H1 (cell line): ENCODE results near the gene TNS1. TPM values are rescaled to one million over a fixed set of nuclear protein-coding genes. Genes with fewer than 3 reads are reported as not detected.

Experiments used
- CTCF ChIA-PET: fragments of 300-600 bp; sonication (Branson Sonifier 250); formaldehyde crosslinking; loops from one replicate; lab custom pipeline; 2021; ENCODE audit not compliant: partially characterized antibody; lab: Charles Lee
- POLR2A ChIA-PET: fragments of 300-600 bp; sonication (Branson Sonifier 250); formaldehyde crosslinking; loops from one replicate; lab custom pipeline; 2021; ENCODE audit warnings: inconsistent platforms; ENCODE audit not compliant: partially characterized antibody; lab: Charles Lee
- DNase-seq, 2 experiments: peaks; one replicate each; pipeline versions ENCODE4 v3.0.0 to v3.0.0-alpha.2; 2010 to 2022; ENCODE audit warnings: low spot score in 2 of 2, low read depth in 1 of 2, mixed read lengths in 1 of 2
- FAIRE-seq: peaks from 2 replicates; lab custom pipeline; 2011; peaks lifted over from hg19 to GRCh38; lab: Jason Lieb, UNC
- H2AFZ ChIP-seq: 2 replicates; pipeline ENCODE4 v1.8.1; 2012; ENCODE audit warnings: low read length, inconsistent platforms
- H2AK5ac ChIP-seq: 2 replicates; pipeline ENCODE4 v1.6.1; 2013; ENCODE audit warnings: low read depth, low read length
- H2BK120ac ChIP-seq: replicated peaks from 2 replicates; pipeline ENCODE3; 2013; ENCODE audit warnings: low read depth, low read length, inconsistent platforms
- H2BK12ac ChIP-seq: 2 replicates; pipeline ENCODE4 v1.6.1; 2013; ENCODE audit warnings: low read depth, low read length
- H2BK15ac ChIP-seq: 2 replicates; pipeline ENCODE4 v1.6.1; 2013; ENCODE audit warnings: low read length
- H2BK20ac ChIP-seq: 2 replicates; pipeline ENCODE4 v1.6.1; 2013; ENCODE audit warnings: low read length
- H2BK5ac ChIP-seq: 2 replicates; pipeline ENCODE4 v1.6.1; 2013; ENCODE audit warnings: low read depth, low read length
- H3K14ac ChIP-seq: 2 replicates; pipeline ENCODE4 v1.6.1; 2013; ENCODE audit warnings: inconsistent platforms; ENCODE audit not compliant: insufficient read length
- H3K18ac ChIP-seq: 2 replicates; pipeline ENCODE4 v1.6.1; 2013; ENCODE audit warnings: low read length; ENCODE audit errors: extremely low read depth
- H3K23ac ChIP-seq: 2 replicates; pipeline ENCODE4 v1.6.1; 2013; ENCODE audit warnings: inconsistent platforms; ENCODE audit not compliant: insufficient read length
- H3K23me2 ChIP-seq: 2 replicates; pipeline ENCODE4 v1.6.1; 2013; ENCODE audit warnings: low read depth, low read length
- H3K27ac ChIP-seq: 2 replicates; pipeline ENCODE4 v1.6.1; 2011; ENCODE audit warnings: low read depth, low read length, inconsistent platforms
- H3K27me3 ChIP-seq, 4 experiments: replicated peaks in 1 of 4; 1 replicate in 1 of 4; 2 replicates in 3 of 4; pipeline versions ENCODE4 v1.6.1 to v1.8.1; 2011 to 2013; ENCODE audit warnings: low read length in 3 of 4, mild to moderate bottlenecking in 3 of 4, inconsistent platforms in 2 of 4, mixed read lengths in 2 of 4, moderate library complexity in 1 of 4; ENCODE audit not compliant: control insufficient read depth in 3 of 4, insufficient read depth in 3 of 4; ENCODE audit errors: extremely low read depth in 1 of 4
- H3K36me3 ChIP-seq, 4 experiments: 2 replicates each; pipeline versions ENCODE4 v1.6.1 to v1.8.1; 2011 to 2013; ENCODE audit warnings: mild to moderate bottlenecking in 4 of 4, low read length in 3 of 4, moderate library complexity in 2 of 4, control low read depth in 1 of 4, inconsistent platforms in 1 of 4; ENCODE audit not compliant: insufficient read depth in 4 of 4, control insufficient read depth in 2 of 4
- H3K4ac ChIP-seq: replicated peaks from 2 replicates; pipeline ENCODE3; 2013; ENCODE audit warnings: low read length, low read depth, mixed read lengths, inconsistent platforms; ENCODE audit not compliant: insufficient read length
- H3K4me1 ChIP-seq, 4 experiments: replicated peaks in 1 of 4; 1 replicate in 1 of 4; 2 replicates in 3 of 4; pipeline versions ENCODE4 v1.6.1 to v1.8.1; 2011 to 2013; ENCODE audit warnings: low read length in 3 of 4, inconsistent platforms in 2 of 4, mixed read lengths in 1 of 4; ENCODE audit not compliant: insufficient read depth in 4 of 4, control insufficient read depth in 3 of 4
- H3K4me2 ChIP-seq, 2 experiments: 2 replicates each; pipeline versions ENCODE4 v1.6.1 to v1.8.1; 2011 to 2013; ENCODE audit warnings: low read depth in 2 of 2, low read length in 2 of 2, control low read depth in 1 of 2, inconsistent platforms in 1 of 2, mild to moderate bottlenecking in 1 of 2; ENCODE audit not compliant: insufficient read depth in 1 of 2
- H3K4me3 ChIP-seq, 4 experiments: fragments of 200-600, 300-600 bp in 1 of 4; sonication (generic), shearing (Covaris generic), sonication (Bioruptor Twin) in 1 of 4; 2 replicates each; pipeline versions ENCODE4 v1.5.1 to v1.8.1; 2011 to 2016; ENCODE audit warnings: low read length in 4 of 4, low read depth in 3 of 4, control low read depth in 2 of 4, inconsistent platforms in 2 of 4, mild to moderate bottlenecking in 2 of 4, mixed read lengths in 1 of 4, moderate library complexity in 1 of 4; ENCODE audit not compliant: insufficient read depth in 2 of 4; ENCODE audit errors: extremely low read depth in 1 of 4
- H3K56ac ChIP-seq: replicated peaks from 2 replicates; pipeline ENCODE3; 2013; ENCODE audit warnings: low read depth, mild to moderate bottlenecking, mixed read lengths, low read length, inconsistent platforms; ENCODE audit not compliant: insufficient read length
- H3K79me1 ChIP-seq: 2 replicates; pipeline ENCODE4 v1.6.1; 2013; ENCODE audit warnings: low read depth, low read length, control low read depth
- H3K79me2 ChIP-seq, 2 experiments: 2 replicates each; pipeline versions ENCODE4 v1.6.1 to v1.8.1; 2012 to 2013; ENCODE audit warnings: low read length in 2 of 2, mild to moderate bottlenecking in 2 of 2, inconsistent platforms in 1 of 2; ENCODE audit not compliant: insufficient read depth in 2 of 2, control insufficient read depth in 1 of 2
- H3K9ac ChIP-seq, 4 experiments: replicated peaks in 1 of 4; 1 replicate in 1 of 4; 2 replicates in 3 of 4; pipeline versions ENCODE4 v1.6.1 to v1.8.1; 2011 to 2013; ENCODE audit warnings: low read depth in 3 of 4, low read length in 3 of 4, control low read depth in 2 of 4, mild to moderate bottlenecking in 2 of 4, moderate library complexity in 2 of 4, inconsistent platforms in 1 of 4; ENCODE audit errors: extremely low read depth in 1 of 4
- H3K9me3 ChIP-seq, 2 experiments: 2 replicates each; pipeline versions ENCODE4 v1.6.1 to v1.8.1; 2012 to 2013; ENCODE audit warnings: mild to moderate bottlenecking in 2 of 2, moderate library complexity in 2 of 2, control low read depth in 1 of 2, inconsistent platforms in 1 of 2, low read depth in 1 of 2, low read length in 1 of 2, mixed read lengths in 1 of 2; ENCODE audit not compliant: insufficient read depth in 2 of 2
- H4K20me1 ChIP-seq, 2 experiments: replicated peaks in 1 of 2; 2 replicates each; pipeline versions ENCODE3 to v1.8.1; 2011 to 2013; ENCODE audit warnings: inconsistent platforms in 2 of 2, low read length in 2 of 2, mild to moderate bottlenecking in 1 of 2; ENCODE audit not compliant: insufficient read depth in 2 of 2, control insufficient read depth in 1 of 2
- H4K5ac ChIP-seq: 2 replicates; pipeline ENCODE4 v1.6.1; 2013; ENCODE audit warnings: low read length, low read depth, mixed read lengths, inconsistent platforms; ENCODE audit not compliant: insufficient read length
- H4K8ac ChIP-seq: 2 replicates; pipeline ENCODE4 v1.8.0; 2013; ENCODE audit warnings: mild to moderate bottlenecking, moderate library complexity, low read length, inconsistent platforms; ENCODE audit not compliant: insufficient read depth; ENCODE audit errors: extremely low read depth
- H4K91ac ChIP-seq: replicated peaks from 2 replicates; pipeline ENCODE3; 2013; ENCODE audit warnings: low read length, mixed read lengths, inconsistent platforms; ENCODE audit not compliant: insufficient read length
- CEBPB ChIP-seq: IDR thresholded peaks from 2 replicates; pipeline ENCODE4 v1.6.1; 2012; ENCODE audit warnings: low read depth, low read length
- HDAC2 ChIP-seq, 2 experiments: fragments of 300-600 bp in 1 of 2; sonication (generic) in 1 of 2; IDR thresholded peaks; 2 replicates each; pipeline ENCODE4 v1.6.1; 2011 to 2012; ENCODE audit warnings: low read depth in 2 of 2, low read length in 2 of 2, mild to moderate bottlenecking in 2 of 2, moderate library complexity in 2 of 2, borderline replicate concordance in 1 of 2, inconsistent platforms in 1 of 2
- PHF8 ChIP-seq: fragments of 200-600 bp; sonication (generic); conservative IDR thresholded peaks from 2 replicates; pipeline ENCODE4 v1.7.1; 2012; ENCODE audit warnings: low read depth, mild to moderate bottlenecking, inconsistent platforms, low read length, moderate library complexity
- SAP30 ChIP-seq: fragments of 300-600 bp; sonication (generic); IDR thresholded peaks from 2 replicates; pipeline ENCODE4 v1.7.1; 2012; ENCODE audit warnings: low read length, moderate library complexity, mild to moderate bottlenecking, inconsistent platforms; ENCODE audit not compliant: insufficient read depth, insufficient replicate concordance
- SP1 ChIP-seq: IDR thresholded peaks from 2 replicates; pipeline ENCODE4 v1.6.1; 2011; ENCODE audit warnings: low read depth, low read length
- TAF7 ChIP-seq: optimal IDR thresholded peaks from 2 replicates; pipeline ENCODE3; 2011; ENCODE audit warnings: low read depth, mild to moderate bottlenecking, inconsistent platforms, low read length, moderate library complexity, borderline replicate concordance
- WGBS, 2 experiments: shearing (Covaris generic) in 1 of 2; methylation state at CpG; one replicate each; pipeline versions ENCODE4 v1.1.6 to v1.1.7; 2013 to 2015; ENCODE audit warnings: low lambda C conversion rate in 2 of 2, mixed read lengths in 2 of 2, inconsistent platforms in 1 of 2, low coverage in 1 of 2, missing lambda C conversion rate in 1 of 2; ENCODE audit not compliant: insufficient replicate concordance in 2 of 2, insufficient coverage in 1 of 2, insufficient read length in 1 of 2; ENCODE audit errors: extremely low coverage in 1 of 2, missing lambda C conversion rate in 1 of 2; 5-methylcytosine and 5-hydroxymethylcytosine counted together
- polyA plus RNA-seq, 7 experiments: library from polyadenylated mRNA; depleted of rRNA in 3 of 7; stranded (reverse) in 5 of 7; unstranded in 2 of 7; fragments of >200 nt in 5 of 7; fragments of 200-250 nt in 2 of 7; gene quantifications; 1 replicate in 5 of 7; 2 replicates in 1 of 7; 4 replicates in 1 of 7; pipeline versions ENCODE4 v1.2.1 to v1.2.3, GENCODE V29; 2011 to 2013; ENCODE audit warnings: missing spikeins in 2 of 7, mixed read lengths in 2 of 7
- total RNA-seq: library from RNA; stranded (reverse); fragmentation: NEBNext Ultra II Directional; extraction: Animal tissue kit (Norgen Biotek cat#: 25700); gene quantifications from 2 replicates; pipeline ENCODE4 v1.2.1, GENCODE V29; 2021

TNS1 gene
- total and polyA plus RNA-seq, 2 of the 8 experiments (the other 6 are each of a cell fraction or from before 2014, with no cell fraction given): 1.5 to 5.1 TPM

GRCh38 chr2:217808326-217808725 lies 194.5 kb downstream of the TNS1 start:
- no peaks in the 10 kb centered on the region for H3K79me2 ChIP-seq
- peaks cover 0 to 5% of the 10 kb centered on the region in 2 experiments for H4K20me1 ChIP-seq
- no peak overlapping the region for H3K18ac ChIP-seq
- H2BK20ac ChIP-seq: no peak overlapping the region
- no peaks in the 10 kb centered on the region for H3K9me3 ChIP-seq
- no peak overlapping the region for H4K91ac ChIP-seq
- no peak overlapping the region for H3K4ac ChIP-seq
- ChIA-PET POLR2A (interaction anchor here (0.7 kb wide), 2 partner anchors 22 to 1142 kb away, joined by 3 read pairs; no protein-coding TSS in a partner anchor), CTCF (interaction anchor here (2.8 to 30.4 kb wide), 4 partner anchors 17 to 92 kb away, joined by 10 to 759 read pairs (median 70); no protein-coding TSS in a partner anchor)
- no peak overlapping the region for H3K4me3 ChIP-seq
- no peak overlapping the region for H3K23ac ChIP-seq
- no peak overlapping the region for H2AK5ac ChIP-seq
- 77% methylated on average over 3 of the region's 3 CpGs; no CpG with 5 or more reads in 1 of the 2 experiments for WGBS, 2 experiments
- H2BK5ac ChIP-seq: no peak overlapping the region
- H2BK120ac ChIP-seq: no peak overlapping the region
- H2AFZ ChIP-seq: no peak overlapping the region
- H3K14ac ChIP-seq: no peak overlapping the region
- H3K23me2 ChIP-seq: peaks cover 10% of the 10 kb centered on the region
- no peaks in the 10 kb centered on the region for H3K4me1 ChIP-seq
- H3K9ac ChIP-seq: no peak overlapping the region
- H2BK12ac ChIP-seq: no peak overlapping the region
- FAIRE-seq (no peak), DNase-seq (no peak)
- H3K36me3 ChIP-seq: no peaks in the 10 kb centered on the region
- no peaks in the 10 kb centered on the region for H3K27me3 ChIP-seq
- H4K8ac ChIP-seq: no peak overlapping the region
- no peak overlapping the region for H3K4me2 ChIP-seq
- H3K56ac ChIP-seq: no peak overlapping the region
- no peak overlapping the region for H3K27ac ChIP-seq
- no peak overlapping the region for H2BK15ac ChIP-seq
- no peak overlapping the region for H4K5ac ChIP-seq
- H3K79me1 ChIP-seq: no peaks in the 10 kb centered on the region; the same call in 1 of the 2 replicates
- TF ChIP-seq TAF7 (no peak), CEBPB (no peak), SAP30 (no peak), PHF8 (no peak), SP1 (no peak), HDAC2 (IDR thresholded peaks at IDR 0.05; ENCODE audit: borderline replicate concordance in 1 of 2, low read depth in 2 of 2, low read length in 2 of 2) (no peak)
